H9 (cell line): ENCODE data around the gene NDRG4. TPM values are rescaled to one million over a fixed set of nuclear protein-coding genes. Genes with fewer than 3 reads are reported as not detected.

Source experiments
- DNase-seq: peaks from one replicate; pipeline ENCODE4 v3.0.0-alpha.2; 2017
- H2AFZ ChIP-seq: one replicate; pipeline ENCODE4 v1.6.1; 2013; ENCODE audit warnings: mild to moderate bottlenecking, low read length, control low read depth, moderate library complexity
- H2AK5ac ChIP-seq: 2 replicates; pipeline ENCODE4 v1.6.1; 2013; ENCODE audit warnings: low read length, control low read depth, mixed read lengths; ENCODE audit not compliant: insufficient read length
- H2BK120ac ChIP-seq: one replicate; pipeline ENCODE4 v1.6.1; 2013; ENCODE audit warnings: low read depth, mild to moderate bottlenecking, low read length, control low read depth, inconsistent platforms; ENCODE audit not compliant: poor library complexity, severe bottlenecking
- H2BK12ac ChIP-seq: 2 replicates; pipeline ENCODE4 v1.6.1; 2013; ENCODE audit warnings: low read length, control low read depth, mixed read lengths, low read depth; ENCODE audit not compliant: insufficient read length
- H2BK15ac ChIP-seq: 2 replicates; pipeline ENCODE4 v1.6.1; 2013; ENCODE audit warnings: low read depth, low read length, control low read depth
- H2BK20ac ChIP-seq: one replicate; pipeline ENCODE4 v1.6.1; 2013; ENCODE audit warnings: low read depth, mild to moderate bottlenecking, low read length, control low read depth, inconsistent platforms; ENCODE audit not compliant: poor library complexity, severe bottlenecking
- H2BK5ac ChIP-seq: 2 replicates; pipeline ENCODE4 v1.6.1; 2013; ENCODE audit warnings: low read length, control low read depth, mixed read lengths; ENCODE audit not compliant: insufficient read length
- H3K14ac ChIP-seq: 2 replicates; pipeline ENCODE4 v1.6.1; 2013; ENCODE audit warnings: low read length, control low read depth; ENCODE audit not compliant: insufficient read depth
- H3K18ac ChIP-seq: 2 replicates; pipeline ENCODE4 v1.6.1; 2013; ENCODE audit warnings: low read depth, mild to moderate bottlenecking, mixed read lengths, low read length, control low read depth; ENCODE audit not compliant: insufficient read length
- H3K23ac ChIP-seq: 2 replicates; pipeline ENCODE4 v1.6.1; 2013; ENCODE audit warnings: low read length, control low read depth, mixed read lengths, low read depth; ENCODE audit not compliant: insufficient read length
- H3K23me2 ChIP-seq: 2 replicates; pipeline ENCODE4 v1.6.1; 2013; ENCODE audit warnings: low read depth, mild to moderate bottlenecking, mixed read lengths, low read length, control low read depth; ENCODE audit not compliant: insufficient read length, poor library complexity, severe bottlenecking
- H3K27ac ChIP-seq: 2 replicates; pipeline ENCODE4 v1.5.1; 2013; ENCODE audit warnings: low read length, control low read depth, mixed read lengths, low read depth; ENCODE audit not compliant: insufficient read length
- H3K27me3 ChIP-seq: 2 replicates; pipeline ENCODE4 v1.6.1; 2013; ENCODE audit warnings: low read length, control low read depth, inconsistent platforms; ENCODE audit not compliant: insufficient read depth
- H3K4ac ChIP-seq: 2 replicates; pipeline ENCODE4 v1.6.1; 2013; ENCODE audit warnings: low read depth, mild to moderate bottlenecking, control low read depth, inconsistent platforms, low read length, moderate library complexity
- H3K4me1 ChIP-seq: 2 replicates; pipeline ENCODE4 v1.6.1; 2013; ENCODE audit warnings: low read length, control low read depth, inconsistent platforms; ENCODE audit not compliant: insufficient read depth
- H3K4me2 ChIP-seq: 2 replicates; pipeline ENCODE4 v1.6.1; 2013; ENCODE audit warnings: low read length, control low read depth, mixed read lengths; ENCODE audit not compliant: insufficient read length, insufficient read depth
- H3K56ac ChIP-seq: 2 replicates; pipeline ENCODE4 v1.6.1; 2013; ENCODE audit warnings: low read depth, mild to moderate bottlenecking, mixed read lengths, low read length, control low read depth; ENCODE audit not compliant: insufficient read length
- H3K79me1 ChIP-seq: 2 replicates; pipeline ENCODE4 v1.6.1; 2013; ENCODE audit warnings: low read depth, mild to moderate bottlenecking, moderate library complexity, low read length, control low read depth, inconsistent platforms; ENCODE audit not compliant: insufficient read depth, poor library complexity, severe bottlenecking
- H3K79me2 ChIP-seq: 2 replicates; pipeline ENCODE4 v1.6.1; 2013; ENCODE audit warnings: low read length, control low read depth, inconsistent platforms; ENCODE audit not compliant: insufficient read depth
- H3K9ac ChIP-seq: 2 replicates; pipeline ENCODE4 v1.6.1; 2013; ENCODE audit warnings: low read length, control low read depth, mixed read lengths; ENCODE audit not compliant: insufficient read length; ENCODE audit errors: extremely low read depth
- H3K9me3 ChIP-seq: one replicate; pipeline ENCODE4 v1.6.1; 2013; ENCODE audit warnings: low read depth, low read length, inconsistent platforms; ENCODE audit not compliant: control insufficient read depth
- H3T11ph ChIP-seq: one replicate; pipeline ENCODE4 v1.6.1; 2013; ENCODE audit warnings: mild to moderate bottlenecking, low read length, control low read depth, inconsistent platforms
- H4K20me1 ChIP-seq: one replicate; pipeline ENCODE4 v1.6.1; 2013; ENCODE audit not compliant: control insufficient read depth, insufficient read length, insufficient read depth
- H4K5ac ChIP-seq: 2 replicates; pipeline ENCODE4 v1.6.1; 2013; ENCODE audit warnings: low read depth, mild to moderate bottlenecking, mixed read lengths, low read length, control low read depth; ENCODE audit not compliant: insufficient read length
- H4K8ac ChIP-seq: replicated peaks from 2 replicates; pipeline ENCODE4 v1.6.1; 2013; ENCODE audit warnings: low read length, control low read depth, mixed read lengths, low read depth; ENCODE audit not compliant: insufficient read length
- H4K91ac ChIP-seq: 2 replicates; pipeline ENCODE4 v1.6.1; 2013; ENCODE audit warnings: low read depth, mild to moderate bottlenecking, moderate library complexity, mixed read lengths, low read length, control low read depth; ENCODE audit not compliant: insufficient read length
- H3K27ac Mint-ChIP-seq, 3 experiments: 2 replicates in 2 of 3; 3 replicates in 1 of 3; pipeline ENCODE4 v1.8.0; 2020 to 2021; ENCODE audit warnings: mixed read lengths in 3 of 3, mild to moderate bottlenecking in 1 of 3, moderate library complexity in 1 of 3
- H3K27me3 Mint-ChIP-seq: 2 replicates; pipeline ENCODE4 v1.8.0; 2021; ENCODE audit warnings: low read depth, mild to moderate bottlenecking, moderate library complexity, mixed read lengths
- H3K36me3 Mint-ChIP-seq, 3 experiments: 2 replicates in 2 of 3; 3 replicates in 1 of 3; pipeline ENCODE4 v1.8.0; 2020 to 2021; ENCODE audit warnings: low read depth in 3 of 3, mixed read lengths in 3 of 3; ENCODE audit not compliant: insufficient read depth in 1 of 3
- H3K4me1 Mint-ChIP-seq, 2 experiments: 2 replicates each; pipeline ENCODE4 v1.8.0; 2020; ENCODE audit warnings: mixed read lengths in 2 of 2
- H3K4me3 Mint-ChIP-seq, 2 experiments: 2 replicates in 1 of 2; 3 replicates in 1 of 2; pipeline ENCODE4 v1.8.0; 2020 to 2021; ENCODE audit warnings: mild to moderate bottlenecking in 2 of 2, mixed read lengths in 2 of 2, moderate library complexity in 1 of 2
- H3K9me3 Mint-ChIP-seq, 2 experiments: 2 replicates in 1 of 2; 3 replicates in 1 of 2; pipeline ENCODE4 v1.8.0; 2020; ENCODE audit warnings: mild to moderate bottlenecking in 2 of 2, mixed read lengths in 2 of 2, moderate library complexity in 1 of 2
- WGBS: extraction: QIAGEN DNeasy Blood & Tissue Kit; methylation state at CpG from one replicate; pipeline ENCODE4 v1.1.7; 2013; ENCODE audit warnings: missing lambda C conversion rate, low lambda C conversion rate, mixed read lengths; ENCODE audit not compliant: insufficient read length; ENCODE audit errors: extremely low coverage; 5-methylcytosine and 5-hydroxymethylcytosine counted together
- total RNA-seq: library from RNA; stranded (reverse); gene quantifications from 2 replicates; pipeline ENCODE4 v1.2.1, GENCODE V29; 2021
- TF ChIP-seq, protein P1 (sequence below): fragments of 200-600 bp; sonication (generic); conservative IDR thresholded peaks from 3 replicates; pipeline ENCODE4 v1.8.0; 2021; ENCODE audit warnings: antibody characterized with exemption, mild to moderate bottlenecking

NDRG4 gene
- total RNA-seq, 1 experiment from 2014 or later: 18.6 TPM

DNA sequence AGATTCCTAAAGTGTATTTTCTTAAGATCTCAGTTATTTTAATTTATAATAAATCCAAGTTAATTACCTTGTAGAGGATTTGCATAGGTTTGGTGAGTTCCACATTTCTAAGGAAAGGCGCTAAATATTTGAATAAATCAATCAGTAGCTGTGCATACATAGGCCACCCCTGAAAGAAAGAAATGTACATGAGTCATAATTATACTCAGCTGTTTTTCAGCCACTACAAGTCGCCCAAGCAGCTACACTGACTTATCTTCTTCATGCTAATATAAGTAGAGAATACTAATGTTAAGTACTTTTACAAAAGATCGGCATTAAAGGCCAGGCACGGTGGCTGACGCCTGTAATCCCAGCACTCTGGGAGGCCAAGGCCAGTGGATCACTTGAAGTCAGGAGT is 30.2 kb downstream of the NDRG4 start:
- H3K27ac ChIP-seq: no peak overlapping the region
- H3K36me3 Mint-ChIP-seq: peaks cover 48 to 95% (median 91%) of the 10 kb centered on the region in 3 experiments; a peak in 6 of 7 replicates
- H2BK20ac ChIP-seq: no peak overlapping the region
- H4K5ac ChIP-seq: no peak overlapping the region
- no peak overlapping the region for H2BK120ac ChIP-seq
- H3K9ac ChIP-seq: no peak overlapping the region
- H2BK5ac ChIP-seq: no peak overlapping the region
- no peaks in the 10 kb centered on the region for H3K23me2 ChIP-seq
- H3K27me3 ChIP-seq: no peaks in the 10 kb centered on the region; the same call in 1 of the 2 replicates
- no peak overlapping the region for H2AFZ ChIP-seq
- H3K79me2 ChIP-seq: no peaks in the 10 kb centered on the region
- H3K27ac Mint-ChIP-seq: no peak overlapping the region
- no peak overlapping the region for H3K4me2 ChIP-seq
- no peak overlapping the region for H2BK15ac ChIP-seq
- TF ChIP-seq, protein P1, sequence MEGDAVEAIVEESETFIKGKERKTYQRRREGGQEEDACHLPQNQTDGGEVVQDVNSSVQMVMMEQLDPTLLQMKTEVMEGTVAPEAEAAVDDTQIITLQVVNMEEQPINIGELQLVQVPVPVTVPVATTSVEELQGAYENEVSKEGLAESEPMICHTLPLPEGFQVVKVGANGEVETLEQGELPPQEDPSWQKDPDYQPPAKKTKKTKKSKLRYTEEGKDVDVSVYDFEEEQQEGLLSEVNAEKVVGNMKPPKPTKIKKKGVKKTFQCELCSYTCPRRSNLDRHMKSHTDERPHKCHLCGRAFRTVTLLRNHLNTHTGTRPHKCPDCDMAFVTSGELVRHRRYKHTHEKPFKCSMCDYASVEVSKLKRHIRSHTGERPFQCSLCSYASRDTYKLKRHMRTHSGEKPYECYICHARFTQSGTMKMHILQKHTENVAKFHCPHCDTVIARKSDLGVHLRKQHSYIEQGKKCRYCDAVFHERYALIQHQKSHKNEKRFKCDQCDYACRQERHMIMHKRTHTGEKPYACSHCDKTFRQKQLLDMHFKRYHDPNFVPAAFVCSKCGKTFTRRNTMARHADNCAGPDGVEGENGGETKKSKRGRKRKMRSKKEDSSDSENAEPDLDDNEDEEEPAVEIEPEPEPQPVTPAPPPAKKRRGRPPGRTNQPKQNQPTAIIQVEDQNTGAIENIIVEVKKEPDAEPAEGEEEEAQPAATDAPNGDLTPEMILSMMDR: no peak
- no peak overlapping the region for H4K8ac ChIP-seq
- H3K9me3 Mint-ChIP-seq: no peaks in the 10 kb centered on the region
- no peak for DNase-seq
- H3K4me1 ChIP-seq: no peaks in the 10 kb centered on the region
- no peaks in the 10 kb centered on the region for H3K4me1 Mint-ChIP-seq
- H3K14ac ChIP-seq: no peak overlapping the region
- H4K91ac ChIP-seq: no peak overlapping the region
- WGBS: no CpG with 5 or more reads among the region's 5 CpGs
- no peaks in the 10 kb centered on the region for H3K79me1 ChIP-seq
- H3K4ac ChIP-seq: no peak overlapping the region
- H4K20me1 ChIP-seq: no peaks in the 10 kb centered on the region
- H3K56ac ChIP-seq: no peak overlapping the region
- no peaks in the 10 kb centered on the region for H3K27me3 Mint-ChIP-seq
- no peaks in the 10 kb centered on the region for H3K9me3 ChIP-seq
- no peak overlapping the region for H3K18ac ChIP-seq
- no peak overlapping the region for H3K4me3 Mint-ChIP-seq
- H3K23ac ChIP-seq: no peak overlapping the region
- no peak overlapping the region for H2BK12ac ChIP-seq
- no peak overlapping the region for H3T11ph ChIP-seq
- no peak overlapping the region for H2AK5ac ChIP-seq
